HepG2 (cell line): ENCODE measurements around the gene GNB1. TPM values are rescaled to one million over a fixed set of nuclear protein-coding genes. Genes with fewer than 3 reads are reported as not detected.

Experiments used
- ATAC-seq: fragments of 200-7000 bp; cut with Tn5 transposase; 3 replicates; pipeline ENCODE4 v1.9.1; 2020; ENCODE audit warnings: mild to moderate bottlenecking, moderate library complexity
- BruUV-seq: library from RNA; stranded (reverse); fragments of 400-500 nt; replicated peaks from 2 replicates; lab custom pipeline; 2021; lab: Mats Ljungman, UMichigan
- CTCF ChIA-PET: fragments of 300-600 bp; formaldehyde crosslinking; extraction: SDS; loops from one replicate; lab custom pipeline; 2021; ENCODE audit warnings: low total read pairs, inconsistent platforms, low intra/inter-chr PET ratio; lab: Yijun Ruan, JAX
- POLR2A ChIA-PET: fragments of 350-600 bp; sonication (Branson Sonifier 250); formaldehyde crosslinking; loops from one replicate; lab custom pipeline; 2020; ENCODE audit warnings: antibody characterized with exemption, inconsistent platforms; lab: Yijun Ruan, JAX
- DNase-seq: peaks from one replicate; pipeline ENCODE4 v3.0.0-alpha.2; 2015; ENCODE audit warnings: low spot score
- FAIRE-seq: peaks from 3 replicates; lab custom pipeline; 2011; peaks lifted over from hg19 to GRCh38; lab: Jason Lieb, UNC
- H2AFZ ChIP-seq: one replicate; pipeline ENCODE4 v1.6.1; 2011; ENCODE audit warnings: low read length, inconsistent platforms
- H3K27ac ChIP-seq: fragments of 300-600 bp; 3 replicates; pipeline ENCODE4 v1.8.0; 2011; ENCODE audit warnings: mixed run types, mild to moderate bottlenecking, mixed read lengths, low read length, inconsistent platforms; ENCODE audit not compliant: insufficient read depth; ENCODE audit errors: extremely low read length
- H3K27me3 ChIP-seq, 2 experiments: fragments of 200-600 bp in 1 of 2; 2 replicates in 1 of 2; 3 replicates in 1 of 2; pipeline versions ENCODE4 v1.6.0 to v1.8.0; 2011; ENCODE audit warnings: low read length in 2 of 2, mild to moderate bottlenecking in 2 of 2, moderate library complexity in 2 of 2, inconsistent platforms in 1 of 2; ENCODE audit not compliant: insufficient read depth in 2 of 2, control insufficient read depth in 1 of 2
- H3K36me3 ChIP-seq, 2 experiments: fragments of 200-600 bp in 1 of 2; replicated peaks in 1 of 2; 2 replicates in 1 of 2; 3 replicates in 1 of 2; pipeline versions ENCODE4 v1.5.1 to v1.8.0; 2011; ENCODE audit warnings: low read length in 2 of 2, inconsistent platforms in 1 of 2; ENCODE audit not compliant: insufficient read depth in 2 of 2, control insufficient read depth in 1 of 2
- H3K4me1 ChIP-seq: 2 replicates; pipeline ENCODE4 v1.5.1; 2012; ENCODE audit warnings: low read length, inconsistent platforms; ENCODE audit not compliant: insufficient read depth
- H3K4me2 ChIP-seq: 2 replicates; pipeline ENCODE4 v1.6.0; 2011; ENCODE audit warnings: low read depth, low read length, inconsistent platforms
- H3K4me3 ChIP-seq, 3 experiments: fragments of 200-600 bp in 1 of 3; sonication (generic), shearing (Covaris generic) in 1 of 3; replicated peaks in 1 of 3; 2 replicates each; pipeline ENCODE4 v1.5.1; 2011 to 2016; ENCODE audit warnings: low read length in 3 of 3, inconsistent platforms in 2 of 3, low read depth in 2 of 3, mild to moderate bottlenecking in 2 of 3, control low read depth in 1 of 3, mixed read lengths in 1 of 3; ENCODE audit not compliant: insufficient read depth in 1 of 3
- H3K79me2 ChIP-seq: one replicate; pipeline ENCODE4 v1.6.1; 2011; ENCODE audit warnings: low read length, inconsistent platforms; ENCODE audit not compliant: insufficient read depth
- H3K9ac ChIP-seq: 2 replicates; pipeline ENCODE4 v1.6.0; 2011; ENCODE audit warnings: mild to moderate bottlenecking, low read depth, low read length, inconsistent platforms; ENCODE audit not compliant: insufficient read depth
- H3K9me3 ChIP-seq: 2 replicates; pipeline ENCODE4 v1.5.1; 2012; ENCODE audit warnings: mild to moderate bottlenecking, low read length
- H4K20me1 ChIP-seq: 2 replicates; pipeline ENCODE4 v1.6.0; 2011; ENCODE audit warnings: inconsistent platforms, mild to moderate bottlenecking, low read length, moderate library complexity; ENCODE audit not compliant: insufficient read depth
- CC2D1A ChIP-seq: sonication (generic); formaldehyde crosslinking; IDR thresholded peaks from 2 replicates; pipeline ENCODE4 v1.8.1; 2023; ENCODE audit warnings: mild to moderate bottlenecking, missing genetic modification reagents
- ISX ChIP-seq: sonication (generic); formaldehyde crosslinking; conservative IDR thresholded peaks from 2 replicates; pipeline ENCODE4 v1.5.0; 2020; ENCODE audit warnings: missing genetic modification reagents
- MAF1 ChIP-seq: sonication (generic); formaldehyde crosslinking; IDR thresholded peaks from 2 replicates; pipeline ENCODE4 v1.5.0; 2020; ENCODE audit warnings: missing genetic modification reagents, borderline replicate concordance
- PHB2 ChIP-seq: fragments of 450-650 bp; IDR thresholded peaks from 2 replicates; pipeline ENCODE4 v1.6.1; 2018; ENCODE audit not compliant: partially characterized antibody
- PTBP1 ChIP-seq: fragments of 200-400 bp; formaldehyde crosslinking; IDR thresholded peaks from 2 replicates; pipeline ENCODE4 v1.6.1; 2018; ENCODE audit warnings: low read length, low read depth; ENCODE audit not compliant: poor library complexity, severe bottlenecking
- RCOR2 ChIP-seq: IDR thresholded peaks from 2 replicates; pipeline ENCODE4 v1.6.1; 2016; ENCODE audit warnings: missing biosample characterization, missing genetic modification reagents
- YY1 ChIP-seq: IDR thresholded peaks from 2 replicates; pipeline ENCODE4 v1.6.1; 2011; ENCODE audit warnings: low read length, low read depth, moderate library complexity, mild to moderate bottlenecking; ENCODE audit not compliant: insufficient read depth, insufficient replicate concordance
- ZMYM2 ChIP-seq: sonication (generic); formaldehyde crosslinking; IDR thresholded peaks from 2 replicates; pipeline ENCODE4 v1.8.0; 2022; ENCODE audit warnings: mild to moderate bottlenecking, missing genetic modification reagents
- ZNF124 ChIP-seq: sonication (generic); formaldehyde crosslinking; IDR thresholded peaks from 2 replicates; pipeline ENCODE4 v1.4.0; 2020; ENCODE audit warnings: missing genetic modification reagents
- ZNF367 ChIP-seq: sonication (generic); formaldehyde crosslinking; IDR thresholded peaks from 2 replicates; pipeline ENCODE4 v1.4.0; 2020; ENCODE audit warnings: missing genetic modification reagents, borderline replicate concordance
- ZNF616 ChIP-seq: sonication (generic); formaldehyde crosslinking; IDR thresholded peaks from 2 replicates; pipeline ENCODE4 v1.5.0; 2020; ENCODE audit warnings: low read depth, mild to moderate bottlenecking, missing genetic modification reagents
- ZNF790 ChIP-seq: sonication (generic); formaldehyde crosslinking; IDR thresholded peaks from 2 replicates; pipeline ENCODE4 v1.8.0; 2022; ENCODE audit warnings: missing genetic modification reagents, mild to moderate bottlenecking, borderline replicate concordance
- ZZZ3 ChIP-seq: sonication (generic); formaldehyde crosslinking; IDR thresholded peaks from 2 replicates; pipeline ENCODE4 v1.4.0; 2020; ENCODE audit warnings: missing genetic modification reagents, mild to moderate bottlenecking, borderline replicate concordance
- WGBS: methylation state at CpG from one replicate; pipeline ENCODE4 v1.1.6; 2017; ENCODE audit warnings: low lambda C conversion rate; 5-methylcytosine and 5-hydroxymethylcytosine counted together
- in situ Hi-C: cut with HindIII; loops from 2 replicates; pipeline ENCODE4 v1.10.0; 2017; ENCODE audit warnings: low pct_unique_long_range_greater_than_20kb; ENCODE audit not compliant: extremely low pct_ligation_motif_present
- intact Hi-C: fragments of 100-400 bp; cut with micrococcal nuclease; formaldehyde crosslinking; loops from one replicate; pipeline ENCODE4 v1.10.0; 2022; ENCODE audit not compliant: unreplicated experiment
- polyA plus RNA-seq, 8 experiments: library from polyadenylated mRNA; depleted of rRNA in 3 of 8; stranded (reverse) in 7 of 8; unstranded in 1 of 8; fragments of >200 nt; fragmentation: Illumina TruSeq in 4 of 8; extraction: Trizol in 4 of 8; gene quantifications; 2 replicates each; pipeline versions ENCODE4 v1.2.1 to v1.2.3, GENCODE V29; 2011 to 2016; ENCODE audit warnings: low read depth in 4 of 8, missing spikeins in 1 of 8, mixed read lengths in 1 of 8; ENCODE audit not compliant: insufficient read depth in 1 of 8
- total RNA-seq, 5 experiments: library from RNA; depleted of rRNA; stranded (reverse); fragments of >200 nt; fragmentation: Illumina TruSeq; extraction: Trizol; gene quantifications; 2 replicates each; pipeline ENCODE4 v1.2.3, GENCODE V29; 2016; ENCODE audit warnings: low read depth in 1 of 5
- TF ChIP-seq, protein P1 (sequence below): sonication (generic); formaldehyde crosslinking; IDR thresholded peaks from 2 replicates; pipeline ENCODE4 v1.5.1; 2020; ENCODE audit warnings: mild to moderate bottlenecking, missing genetic modification reagents
- TF ChIP-seq, protein P2 (sequence below): sonication (generic); formaldehyde crosslinking; IDR thresholded peaks from 2 replicates; pipeline ENCODE4 v1.4.0; 2020; ENCODE audit warnings: mild to moderate bottlenecking, missing genetic modification reagents
- TF ChIP-seq, protein P3 (sequence below): sonication (generic); formaldehyde crosslinking; IDR thresholded peaks from 2 replicates; pipeline ENCODE4 v1.5.0; 2020; ENCODE audit warnings: missing genetic modification reagents
- TF ChIP-seq, protein P4 (sequence below): IDR thresholded peaks from 2 replicates; pipeline ENCODE4 v1.6.1; 2016; ENCODE audit warnings: mild to moderate bottlenecking, missing biosample characterization, missing genetic modification reagents

Gene GNB1
- total and polyA plus RNA-seq, 2 of the 13 experiments (the other 11 are each of a cell fraction or from before 2014, with no cell fraction given), result 66.2 to 327 TPM

DNA sequence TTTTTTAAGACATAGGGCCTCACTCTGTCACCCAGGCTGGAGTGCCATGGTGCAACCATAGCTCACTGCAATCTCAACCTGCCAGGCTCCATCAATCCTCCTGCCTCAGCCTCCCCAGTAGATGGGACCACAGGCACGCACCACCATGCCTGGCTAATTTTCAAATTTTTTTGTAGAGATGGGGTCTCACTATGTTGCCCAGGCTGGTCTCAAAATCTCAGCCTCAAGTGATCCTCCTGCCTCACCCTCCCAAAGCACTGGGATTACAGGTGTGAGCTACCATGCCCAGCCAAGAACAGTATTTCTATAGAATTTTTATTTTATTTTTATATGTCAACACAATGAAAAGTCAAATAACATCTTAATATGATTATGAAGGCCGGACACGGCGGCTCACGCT is 10.9 kb downstream of the GNB1 start:
- BruUV-seq, result no TSS peak
- POLR2A ChIA-PET, result no interaction called here
- 97% methylated on average over 5 of the region's 5 CpGs for WGBS
- TF ChIP-seq MAF1 (CRISPR knock-in tag) (no peak), ZMYM2 (CRISPR knock-in tag) (no peak), ZZZ3 (no peak), ZNF367 (CRISPR knock-in tag) (no peak), RCOR2 (CRISPR knock-in tag) (no peak), CC2D1A (CRISPR knock-in tag) (no peak), ISX (CRISPR knock-in tag) (no peak), ZNF790 (CRISPR knock-in tag) (no peak), PHB2 (no peak), PTBP1 (no peak), YY1 (no peak), ZNF616 (CRISPR knock-in tag) (no peak), ZNF124 (no peak)
- TF ChIP-seq, protein P1, sequence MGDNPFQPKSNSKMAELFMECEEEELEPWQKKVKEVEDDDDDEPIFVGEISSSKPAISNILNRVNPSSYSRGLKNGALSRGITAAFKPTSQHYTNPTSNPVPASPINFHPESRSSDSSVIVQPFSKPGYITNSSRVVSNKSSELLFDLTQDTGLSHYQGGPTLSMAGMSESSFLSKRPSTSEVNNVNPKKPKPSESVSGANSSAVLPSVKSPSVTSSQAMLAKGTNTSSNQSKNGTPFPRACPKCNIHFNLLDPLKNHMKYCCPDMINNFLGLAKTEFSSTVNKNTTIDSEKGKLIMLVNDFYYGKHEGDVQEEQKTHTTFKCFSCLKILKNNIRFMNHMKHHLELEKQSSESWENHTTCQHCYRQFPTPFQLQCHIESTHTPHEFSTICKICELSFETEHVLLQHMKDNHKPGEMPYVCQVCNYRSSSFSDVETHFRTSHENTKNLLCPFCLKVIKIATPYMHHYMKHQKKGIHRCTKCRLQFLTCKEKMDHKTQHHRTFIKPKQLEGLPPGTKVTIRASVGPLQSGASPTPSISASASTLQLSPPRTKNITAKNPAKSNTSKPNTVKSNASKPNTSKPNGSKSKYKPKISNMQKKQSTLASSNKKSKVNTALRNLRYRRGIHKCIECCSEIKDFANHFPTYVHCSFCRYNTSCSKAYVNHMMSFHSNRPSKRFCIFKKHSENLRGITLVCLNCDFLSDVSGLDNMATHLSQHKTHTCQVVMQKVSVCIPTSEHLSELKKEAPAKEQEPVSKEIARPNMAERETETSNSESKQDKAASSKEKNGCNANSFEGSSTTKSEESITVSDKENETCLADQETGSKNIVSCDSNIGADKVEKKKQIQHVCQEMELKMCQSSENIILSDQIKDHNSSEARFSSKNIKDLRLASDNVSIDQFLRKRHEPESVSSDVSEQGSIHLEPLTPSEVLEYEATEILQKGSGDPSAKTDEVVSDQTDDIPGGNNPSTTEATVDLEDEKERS, result no peak
- TF ChIP-seq, protein P2, sequence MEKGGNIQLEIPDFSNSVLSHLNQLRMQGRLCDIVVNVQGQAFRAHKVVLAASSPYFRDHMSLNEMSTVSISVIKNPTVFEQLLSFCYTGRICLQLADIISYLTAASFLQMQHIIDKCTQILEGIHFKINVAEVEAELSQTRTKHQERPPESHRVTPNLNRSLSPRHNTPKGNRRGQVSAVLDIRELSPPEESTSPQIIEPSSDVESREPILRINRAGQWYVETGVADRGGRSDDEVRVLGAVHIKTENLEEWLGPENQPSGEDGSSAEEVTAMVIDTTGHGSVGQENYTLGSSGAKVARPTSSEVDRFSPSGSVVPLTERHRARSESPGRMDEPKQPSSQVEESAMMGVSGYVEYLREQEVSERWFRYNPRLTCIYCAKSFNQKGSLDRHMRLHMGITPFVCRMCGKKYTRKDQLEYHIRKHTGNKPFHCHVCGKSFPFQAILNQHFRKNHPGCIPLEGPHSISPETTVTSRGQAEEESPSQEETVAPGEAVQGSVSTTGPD (CRISPR knock-in tag), result no peak
- TF ChIP-seq, protein P3, sequence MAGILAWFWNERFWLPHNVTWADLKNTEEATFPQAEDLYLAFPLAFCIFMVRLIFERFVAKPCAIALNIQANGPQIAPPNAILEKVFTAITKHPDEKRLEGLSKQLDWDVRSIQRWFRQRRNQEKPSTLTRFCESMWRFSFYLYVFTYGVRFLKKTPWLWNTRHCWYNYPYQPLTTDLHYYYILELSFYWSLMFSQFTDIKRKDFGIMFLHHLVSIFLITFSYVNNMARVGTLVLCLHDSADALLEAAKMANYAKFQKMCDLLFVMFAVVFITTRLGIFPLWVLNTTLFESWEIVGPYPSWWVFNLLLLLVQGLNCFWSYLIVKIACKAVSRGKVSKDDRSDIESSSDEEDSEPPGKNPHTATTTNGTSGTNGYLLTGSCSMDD (CRISPR knock-in tag), result no peak
- TF ChIP-seq, protein P4, sequence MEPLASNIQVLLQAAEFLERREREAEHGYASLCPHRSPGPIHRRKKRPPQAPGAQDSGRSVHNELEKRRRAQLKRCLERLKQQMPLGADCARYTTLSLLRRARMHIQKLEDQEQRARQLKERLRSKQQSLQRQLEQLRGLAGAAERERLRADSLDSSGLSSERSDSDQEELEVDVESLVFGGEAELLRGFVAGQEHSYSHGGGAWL, result no peak
- intact Hi-C loops, result no loop called here
- H3K9ac ChIP-seq, result no peak overlapping the region
- DNase-seq, result no peak
- H2AFZ ChIP-seq, result no peak overlapping the region
- H4K20me1 ChIP-seq, result peaks cover 86% of the 10 kb centered on the region
- H3K4me3 ChIP-seq, result no peak overlapping the region
- H3K9me3 ChIP-seq, result no peaks in the 10 kb centered on the region
- H3K27me3 ChIP-seq, result no peaks in the 10 kb centered on the region
- FAIRE-seq, result no peak
- no peak overlapping the region for H3K4me2 ChIP-seq
- in situ Hi-C loops, result no loop called here
- peaks cover 60% of the 10 kb centered on the region for H3K4me1 ChIP-seq
- H3K79me2 ChIP-seq, result peaks cover 88% of the 10 kb centered on the region
- no peak overlapping the region for H3K27ac ChIP-seq
- CTCF ChIA-PET, result no interaction called here
- ATAC-seq, result no peak
- peaks cover 13 to 25% of the 10 kb centered on the region in 2 experiments for H3K36me3 ChIP-seq
